ENCODE results near the gene FMO5. TPM values are rescaled to one million over a fixed set of nuclear protein-coding genes. Genes with fewer than 3 reads are reported as not detected.
"Not testable (repeated sequence)": the region's sequence is repeated elsewhere in the genome, so short reads cannot be mapped to it uniquely, and the experiment has no call there.

Gene FMO5
- polyA plus RNA-seq, 4 donors, result 15.3 to 115 (median 54.2) TPM

- peak overlapping the region; percentile 18 to 92 (median 73) for H3K27ac ChIP-seq (ENCODE audit: low read depth in 1 of 3, low read length in 2 of 3)
Measured at GRCh38 chr1:147236448-147236847, 11.3 kb upstream of the FMO5 start.

DNA sequence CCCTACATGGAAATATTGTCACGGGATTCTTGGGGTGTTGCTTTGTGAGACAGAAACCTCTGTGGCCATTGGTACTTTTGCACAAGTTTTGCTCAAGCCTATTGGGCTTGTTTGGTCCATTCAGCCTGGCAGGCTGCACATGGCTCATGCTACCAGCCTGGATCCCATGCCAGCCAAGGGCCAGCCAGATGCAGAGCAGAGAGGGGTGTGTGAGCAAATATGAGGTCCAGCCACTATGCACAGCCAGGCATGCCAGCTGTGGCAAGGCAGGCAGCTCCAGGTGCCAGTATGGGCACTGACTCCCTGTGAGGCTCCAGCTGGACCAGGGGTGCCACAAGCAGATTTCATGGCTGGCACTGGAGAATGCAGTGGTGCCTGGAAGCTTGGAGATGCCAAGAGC is 10.7 kb upstream of the FMO5 start:
- DNase-seq, result no peak
- peaks cover 6 to 43% (median 9%) of the 10 kb centered on the region in 3 donors for H3K4me1 ChIP-seq (ENCODE audit: control insufficient read depth in 3 of 3, insufficient read depth in 2 of 3, low read depth in 1 of 3, low read length in 2 of 3)
- H3K27ac ChIP-seq (ENCODE audit: low read depth in 1 of 3, low read length in 2 of 3), result no peak overlapping the region
- no peaks in the 10 kb centered on the region for H3K36me3 ChIP-seq (ENCODE audit: control insufficient read depth in 3 of 3, insufficient read depth in 2 of 3, low read depth in 1 of 3, low read length in 3 of 3)
- 92 to 95% (median 95%) methylated on average over 1 of the region's 1 CpG for WGBS, 3 donors
- H3K27me3 ChIP-seq (ENCODE audit: control insufficient read depth in 3 of 3, insufficient read depth in 3 of 3, low read length in 3 of 3), result no peaks in the 10 kb centered on the region
- H3K4me3 ChIP-seq (ENCODE audit: low read depth in 1 of 3, low read length in 3 of 3), result no peak overlapping the region
- peaks cover 0 to 22% of the 10 kb centered on the region in 2 donors for H3K9me3 ChIP-seq (ENCODE audit: control insufficient read depth in 2 of 2, insufficient read depth in 1 of 2, low read depth in 1 of 2, low read length in 1 of 2)
- no peak for FAIRE-seq

More at GRCh38 chr1:147236448-147236847, 11.3 kb upstream of the FMO5 start:
- H3K4me1 ChIP-seq (ENCODE audit: control insufficient read depth in 3 of 3, insufficient read depth in 2 of 3, low read depth in 1 of 3, low read length in 2 of 3), result peaks cover 6 to 43% (median 9%) of the 10 kb centered on the region in 3 donors
- no peak overlapping the region for H3K4me3 ChIP-seq (ENCODE audit: low read depth in 1 of 3, low read length in 3 of 3)
- peaks cover 0 to 22% of the 10 kb centered on the region in 2 donors for H3K9me3 ChIP-seq (ENCODE audit: control insufficient read depth in 2 of 2, insufficient read depth in 1 of 2, low read depth in 1 of 2, low read length in 1 of 2)
- DNase-seq (no peak), FAIRE-seq (no peak)
- H3K36me3 ChIP-seq (ENCODE audit: control insufficient read depth in 3 of 3, insufficient read depth in 2 of 3, low read depth in 1 of 3, low read length in 3 of 3), result no peaks in the 10 kb centered on the region
- 48 to 91% (median 82%) methylated on average over 2 of the region's 2 CpGs for WGBS, 3 donors
- H3K27me3 ChIP-seq (ENCODE audit: control insufficient read depth in 3 of 3, insufficient read depth in 3 of 3, low read length in 3 of 3), result no peaks in the 10 kb centered on the region

GRCh38 chr1:147233903-147234302 is 8.8 kb upstream of the FMO5 start:
- peaks cover 5 to 34% (median 6%) of the 10 kb centered on the region in 3 donors for H3K4me1 ChIP-seq (ENCODE audit: control insufficient read depth in 3 of 3, insufficient read depth in 2 of 3, low read depth in 1 of 3, low read length in 2 of 3)
- 15 to 54% (median 40%) methylated on average over 6 to 8 of the region's 8 CpGs for WGBS, 3 donors
- H3K27me3 ChIP-seq (ENCODE audit: control insufficient read depth in 3 of 3, insufficient read depth in 3 of 3, low read length in 3 of 3); H3K36me3 ChIP-seq (ENCODE audit: control insufficient read depth in 3 of 3, insufficient read depth in 2 of 3, low read depth in 1 of 3, low read length in 3 of 3); H3K4me3 ChIP-seq (ENCODE audit: low read depth in 1 of 3, low read length in 3 of 3); FAIRE-seq: not testable (repeated sequence)
- peak overlapping the region in 2 of 3 donors; percentile 12 to 72 for H3K27ac ChIP-seq (ENCODE audit: low read depth in 1 of 3, low read length in 2 of 3)
- peaks cover 0 to 22% of the 10 kb centered on the region in 2 donors for H3K9me3 ChIP-seq (ENCODE audit: control insufficient read depth in 2 of 2, insufficient read depth in 1 of 2, low read depth in 1 of 2, low read length in 1 of 2)
- peak; percentile 52 to 64 for DNase-seq

DNA sequence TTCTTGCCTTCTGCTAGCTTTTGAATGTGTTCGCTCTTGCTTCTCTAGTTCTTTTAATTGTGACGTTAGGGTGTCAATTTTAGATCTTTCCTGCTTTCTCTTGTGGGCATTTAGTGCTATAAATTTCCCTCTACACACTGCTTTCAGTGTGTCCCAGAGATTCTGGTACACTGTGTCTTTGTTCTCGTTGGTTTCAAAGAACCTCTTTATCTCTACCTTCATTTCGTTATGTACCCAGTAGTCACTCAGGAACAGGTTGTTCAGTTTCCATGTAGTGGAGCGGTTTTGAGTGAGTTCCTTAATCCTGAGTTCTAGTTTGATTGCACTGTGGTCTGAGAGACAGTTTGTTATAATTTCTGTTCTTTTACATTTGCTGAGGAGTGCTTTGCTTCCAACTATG is 5.9 kb upstream of the FMO5 start:
- not testable (repeated sequence) for H3K4me3 ChIP-seq (ENCODE audit: low read depth in 1 of 3, low read length in 3 of 3); H3K4me1 ChIP-seq (ENCODE audit: control insufficient read depth in 3 of 3, insufficient read depth in 2 of 3, low read depth in 1 of 3, low read length in 2 of 3); H3K27me3 ChIP-seq (ENCODE audit: control insufficient read depth in 3 of 3, insufficient read depth in 3 of 3, low read length in 3 of 3); FAIRE-seq; DNase-seq; H3K36me3 ChIP-seq (ENCODE audit: control insufficient read depth in 3 of 3, insufficient read depth in 2 of 3, low read depth in 1 of 3, low read length in 3 of 3); H3K27ac ChIP-seq (ENCODE audit: low read depth in 1 of 3, low read length in 2 of 3)
- peaks cover 0 to 13% of the 10 kb centered on the region in 2 donors for H3K9me3 ChIP-seq (ENCODE audit: control insufficient read depth in 2 of 2, insufficient read depth in 1 of 2, low read depth in 1 of 2, low read length in 1 of 2)
- WGBS, 3 donors, result 59 to 75% (median 70%) methylated on average over 5 of the region's 5 CpGs

GRCh38 chr1:147223740-147224615 is 1.2 kb downstream of the FMO5 start:
- Histone ChIP-seq H3K36me3 (ENCODE audit: control insufficient read depth in 3 of 3, insufficient read depth in 2 of 3, low read depth in 1 of 3, low read length in 3 of 3) (peaks cover 0 to 2% (median 0%) of the 10 kb centered on the region in 3 donors), H3K27ac (ENCODE audit: low read depth in 1 of 3, low read length in 2 of 3) (no peak overlapping the region), H3K27me3 (ENCODE audit: control insufficient read depth in 3 of 3, insufficient read depth in 3 of 3, low read length in 3 of 3) (no peaks in the 10 kb centered on the region), H3K4me1 (ENCODE audit: control insufficient read depth in 3 of 3, insufficient read depth in 2 of 3, low read depth in 1 of 3, low read length in 2 of 3) (peaks cover 0 to 2% (median 0%) of the 10 kb centered on the region in 3 donors), H3K4me3 (ENCODE audit: low read depth in 1 of 3, low read length in 3 of 3) (peak overlapping the region in 1 of 3 donors; percentile 57), H3K9me3 (ENCODE audit: control insufficient read depth in 2 of 2, insufficient read depth in 1 of 2, low read depth in 1 of 2, low read length in 1 of 2) (no peaks in the 10 kb centered on the region)
- FAIRE-seq (no peak), DNase-seq (no peak)
- 65 to 74% (median 69%) methylated on average over 14 of the region's 14 CpGs for WGBS, 3 donors

- no peak overlapping the region for H3K4me3 ChIP-seq (ENCODE audit: low read depth in 1 of 3, low read length in 3 of 3)
- H3K27ac ChIP-seq (ENCODE audit: low read depth in 1 of 3, low read length in 2 of 3), result no peak overlapping the region
- H3K27me3 ChIP-seq (ENCODE audit: control insufficient read depth in 3 of 3, insufficient read depth in 3 of 3, low read length in 3 of 3), result no peaks in the 10 kb centered on the region
- DNase-seq (no peak), FAIRE-seq (no peak)
- peaks cover 2 to 8% (median 3%) of the 10 kb centered on the region in 3 donors for H3K36me3 ChIP-seq (ENCODE audit: control insufficient read depth in 3 of 3, insufficient read depth in 2 of 3, low read depth in 1 of 3, low read length in 3 of 3)
- no peaks in the 10 kb centered on the region for H3K9me3 ChIP-seq (ENCODE audit: control insufficient read depth in 2 of 2, insufficient read depth in 1 of 2, low read depth in 1 of 2, low read length in 1 of 2)
- 58 to 63% (median 60%) methylated on average over 3 of the region's 3 CpGs for WGBS, 3 donors
- peaks cover 0 to 6% (median 4%) of the 10 kb centered on the region in 3 donors for H3K4me1 ChIP-seq (ENCODE audit: control insufficient read depth in 3 of 3, insufficient read depth in 2 of 3, low read depth in 1 of 3, low read length in 2 of 3)
Measured at GRCh38 chr1:147218606-147219005, 6.5 kb downstream of the FMO5 start.

GRCh38 chr1:147217141-147217540 is 8.0 kb downstream of the FMO5 start:
- DNase-seq, result no peak
- Histone ChIP-seq H3K4me3 (ENCODE audit: low read depth in 1 of 3, low read length in 3 of 3) (no peak overlapping the region), H3K4me1 (ENCODE audit: control insufficient read depth in 3 of 3, insufficient read depth in 2 of 3, low read depth in 1 of 3, low read length in 2 of 3) (peaks cover 1 to 11% (median 5%) of the 10 kb centered on the region in 3 donors), H3K9me3 (ENCODE audit: control insufficient read depth in 2 of 2, insufficient read depth in 1 of 2, low read depth in 1 of 2, low read length in 1 of 2) (no peaks in the 10 kb centered on the region), H3K27ac (ENCODE audit: low read depth in 1 of 3, low read length in 2 of 3) (no peak overlapping the region), H3K36me3 (ENCODE audit: control insufficient read depth in 3 of 3, insufficient read depth in 2 of 3, low read depth in 1 of 3, low read length in 3 of 3) (peaks cover 2 to 10% (median 6%) of the 10 kb centered on the region in 3 donors), H3K27me3 (ENCODE audit: control insufficient read depth in 3 of 3, insufficient read depth in 3 of 3, low read length in 3 of 3) (no peaks in the 10 kb centered on the region)
- 95 to 98% (median 98%) methylated on average over 7 of the region's 7 CpGs for WGBS, 3 donors
- no peak for FAIRE-seq

DNA sequence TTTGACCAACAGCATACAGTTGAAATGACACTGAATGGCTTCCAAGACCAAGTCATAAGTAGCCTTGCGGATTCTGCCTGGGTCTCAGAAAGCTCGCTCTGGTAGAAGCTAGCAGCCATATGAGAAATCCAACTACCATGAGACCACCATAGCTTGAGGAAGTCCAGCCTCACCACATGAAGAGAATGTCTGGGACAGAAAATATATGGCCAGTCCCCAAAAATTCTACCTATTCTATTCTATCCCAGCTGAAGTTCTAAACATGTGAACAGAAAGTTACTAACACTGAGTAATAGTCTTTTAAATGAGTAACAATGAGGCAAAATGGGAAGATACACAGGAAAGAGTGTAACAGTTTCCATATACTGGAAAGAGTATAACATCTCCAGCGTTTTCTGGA is 9.0 kb downstream of the FMO5 start:
- 57 to 80% (median 69%) methylated on average over 3 of the region's 3 CpGs for WGBS, 3 donors
- no peaks in the 10 kb centered on the region for H3K27me3 ChIP-seq (ENCODE audit: control insufficient read depth in 3 of 3, insufficient read depth in 3 of 3, low read length in 3 of 3)
- no peaks in the 10 kb centered on the region for H3K9me3 ChIP-seq (ENCODE audit: control insufficient read depth in 2 of 2, insufficient read depth in 1 of 2, low read depth in 1 of 2, low read length in 1 of 2)
- no peak for FAIRE-seq
- DNase-seq, result no peak
- peaks cover 5 to 18% (median 6%) of the 10 kb centered on the region in 3 donors for H3K4me1 ChIP-seq (ENCODE audit: control insufficient read depth in 3 of 3, insufficient read depth in 2 of 3, low read depth in 1 of 3, low read length in 2 of 3)
- no peak overlapping the region for H3K4me3 ChIP-seq (ENCODE audit: low read depth in 1 of 3, low read length in 3 of 3)
- no peak overlapping the region for H3K27ac ChIP-seq (ENCODE audit: low read depth in 1 of 3, low read length in 2 of 3)
- peaks cover 0 to 12% (median 6%) of the 10 kb centered on the region in 3 donors for H3K36me3 ChIP-seq (ENCODE audit: control insufficient read depth in 3 of 3, insufficient read depth in 2 of 3, low read depth in 1 of 3, low read length in 3 of 3)

Measured in small intestine (tissue), 7 donors.